HEK293 (cell line): ENCODE results near the gene RPS6KA5.

Experiments used
- ZNF37A ChIP-seq: fragments of 450-650 bp; IDR thresholded peaks from 2 replicates; pipeline ENCODE4 v1.5.1; 2018; ENCODE audit warnings: missing biosample characterization, missing genetic modification characterization
- ZNF777 ChIP-seq: fragments of 450-650 bp; formaldehyde crosslinking; IDR thresholded peaks from 2 replicates; pipeline ENCODE4 v1.5.1; 2017; ENCODE audit warnings: missing biosample characterization, missing genetic modification characterization, borderline replicate concordance
- TF ChIP-seq, protein P1 (sequence below): fragments of 450-650 bp; formaldehyde crosslinking; IDR thresholded peaks from 2 replicates; pipeline ENCODE4 v1.5.1; 2016; ENCODE audit warnings: missing biosample characterization, missing genetic modification characterization

DNA sequence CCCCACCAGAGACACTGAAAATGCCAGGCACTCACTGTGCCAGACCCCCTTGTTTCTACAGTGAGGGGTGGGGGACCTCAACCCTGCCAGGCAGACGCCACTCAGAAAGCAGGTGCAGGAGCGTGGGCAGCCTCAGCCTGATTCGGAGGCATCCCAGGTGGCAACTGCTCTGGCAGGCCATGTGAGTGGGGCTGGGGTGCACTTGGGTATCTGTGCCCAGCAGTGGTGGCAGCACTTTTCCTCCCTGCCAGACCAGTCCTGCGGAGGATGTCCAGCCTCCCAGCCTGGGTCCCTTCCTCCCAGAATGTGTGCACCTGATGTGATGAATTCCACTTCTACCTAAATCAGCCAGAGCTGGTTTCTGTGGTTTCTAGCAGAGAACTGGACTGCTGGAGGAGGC, 230.8 kb downstream of the RPS6KA5 start:
- TF ChIP-seq ZNF777 (tag by site-specific recombination) (no peak), ZNF37A (tag by site-specific recombination) (no peak)
- TF ChIP-seq, protein P1, sequence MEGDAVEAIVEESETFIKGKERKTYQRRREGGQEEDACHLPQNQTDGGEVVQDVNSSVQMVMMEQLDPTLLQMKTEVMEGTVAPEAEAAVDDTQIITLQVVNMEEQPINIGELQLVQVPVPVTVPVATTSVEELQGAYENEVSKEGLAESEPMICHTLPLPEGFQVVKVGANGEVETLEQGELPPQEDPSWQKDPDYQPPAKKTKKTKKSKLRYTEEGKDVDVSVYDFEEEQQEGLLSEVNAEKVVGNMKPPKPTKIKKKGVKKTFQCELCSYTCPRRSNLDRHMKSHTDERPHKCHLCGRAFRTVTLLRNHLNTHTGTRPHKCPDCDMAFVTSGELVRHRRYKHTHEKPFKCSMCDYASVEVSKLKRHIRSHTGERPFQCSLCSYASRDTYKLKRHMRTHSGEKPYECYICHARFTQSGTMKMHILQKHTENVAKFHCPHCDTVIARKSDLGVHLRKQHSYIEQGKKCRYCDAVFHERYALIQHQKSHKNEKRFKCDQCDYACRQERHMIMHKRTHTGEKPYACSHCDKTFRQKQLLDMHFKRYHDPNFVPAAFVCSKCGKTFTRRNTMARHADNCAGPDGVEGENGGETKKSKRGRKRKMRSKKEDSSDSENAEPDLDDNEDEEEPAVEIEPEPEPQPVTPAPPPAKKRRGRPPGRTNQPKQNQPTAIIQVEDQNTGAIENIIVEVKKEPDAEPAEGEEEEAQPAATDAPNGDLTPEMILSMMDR (tag by site-specific recombination), result no peak
